Measurements from ENCODE around the gene DAGLA.
"Not testable (repeated sequence)": the region's sequence is repeated elsewhere in the genome, so short reads cannot be mapped to it uniquely, and the experiment has no call there.

DAGLA gene

GRCh38 chr11:61679893-61680621 is at the start of gene DAGLA:
TSS of gene DAGLA (plus strand) at chr11:61680391. CDS start at chr11:61720156, 39,765 bp downstream.
- DNase-seq (ENCODE audit: low read depth in 2 of 2): peak; percentile 15 to 24

DNA sequence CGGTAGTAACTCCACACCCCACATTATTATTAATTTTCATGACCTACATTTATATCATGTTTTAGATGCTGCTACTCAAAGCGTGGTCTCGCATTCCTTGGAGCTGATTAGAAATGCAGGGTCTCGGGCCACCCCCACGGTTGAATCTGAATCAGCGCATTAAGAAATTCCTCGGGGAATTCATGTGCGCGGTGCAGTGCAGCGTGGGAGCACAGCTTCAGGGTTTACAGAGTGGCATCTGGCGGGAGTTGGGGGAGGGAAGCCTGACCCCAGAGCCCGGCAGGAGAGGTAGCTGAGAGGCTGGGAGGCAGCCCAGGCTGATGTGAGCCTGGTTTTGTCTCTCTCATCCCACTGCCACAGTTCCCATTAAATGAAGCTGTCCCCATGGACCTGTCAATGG is 48.1 kb upstream of the DAGLA start:
- no peak for DNase-seq (ENCODE audit: low read depth in 2 of 2)

DNA sequence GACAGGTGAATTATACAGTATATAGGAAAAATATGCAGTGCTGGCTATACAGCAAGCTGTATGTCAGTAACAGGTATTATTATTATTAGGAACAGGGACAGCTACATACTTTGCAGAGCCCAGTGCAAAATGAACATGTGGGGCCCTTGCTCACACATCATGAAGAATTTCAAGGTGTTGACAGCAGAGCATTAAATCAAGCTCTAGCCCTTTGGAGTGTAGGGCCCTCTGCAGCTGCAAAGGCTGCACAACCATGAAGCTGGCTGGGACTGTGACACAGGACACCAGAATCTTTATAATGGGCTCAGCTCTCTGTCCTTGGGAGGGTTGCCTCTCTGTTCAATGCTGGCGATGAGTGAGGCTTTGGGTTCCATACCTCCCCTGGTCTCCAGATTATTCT is 44.9 kb upstream of the DAGLA start:
- DNase-seq (ENCODE audit: low read depth in 2 of 2): no peak

DNA sequence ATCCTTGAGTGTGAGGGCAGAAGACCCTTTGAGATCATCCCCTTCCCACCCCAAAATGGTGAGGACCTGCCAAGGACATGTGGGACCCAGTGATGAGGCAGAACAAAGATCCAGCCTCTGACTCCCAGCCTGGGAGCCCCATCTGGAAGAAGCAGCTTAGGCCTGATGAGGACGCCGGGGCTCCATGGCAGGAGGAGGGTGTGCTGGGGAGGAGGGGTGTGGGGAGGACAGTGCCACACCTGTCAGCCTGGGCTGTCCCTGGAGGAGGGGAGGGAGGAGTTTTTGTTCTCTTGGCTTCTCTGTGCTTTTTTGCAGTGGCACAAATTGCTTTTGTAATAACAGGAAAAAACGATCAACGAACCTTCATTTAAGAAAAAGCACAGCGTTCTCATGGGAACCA is 44.4 kb upstream of the DAGLA start:
- DNase-seq (ENCODE audit: low read depth in 2 of 2): no peak

DNA sequence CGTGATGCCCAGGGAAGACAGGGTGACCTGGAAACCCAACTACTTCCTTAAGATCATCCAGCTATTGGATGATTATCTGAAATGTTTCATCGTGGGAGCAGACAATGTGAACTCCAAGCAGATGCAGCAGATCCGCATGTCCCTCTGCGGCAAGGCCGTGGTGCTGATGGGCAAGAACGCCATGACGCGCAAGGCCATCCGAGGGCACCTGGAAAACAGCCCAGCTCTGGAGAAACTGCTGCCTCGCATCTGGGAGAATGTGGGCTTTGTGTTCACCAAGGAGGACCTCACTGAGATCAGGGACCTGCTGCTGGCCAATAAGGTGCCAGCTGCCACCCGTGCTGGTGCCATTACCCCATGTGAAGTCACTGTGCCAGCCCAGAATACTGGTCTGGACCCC is 43.5 kb upstream of the DAGLA start:
- no peak for DNase-seq (ENCODE audit: low read depth in 2 of 2)

- no peak for DNase-seq (ENCODE audit: low read depth in 2 of 2)
Measured at GRCh38 chr11:61637277-61637676, 42.9 kb upstream of the DAGLA start.

DNA sequence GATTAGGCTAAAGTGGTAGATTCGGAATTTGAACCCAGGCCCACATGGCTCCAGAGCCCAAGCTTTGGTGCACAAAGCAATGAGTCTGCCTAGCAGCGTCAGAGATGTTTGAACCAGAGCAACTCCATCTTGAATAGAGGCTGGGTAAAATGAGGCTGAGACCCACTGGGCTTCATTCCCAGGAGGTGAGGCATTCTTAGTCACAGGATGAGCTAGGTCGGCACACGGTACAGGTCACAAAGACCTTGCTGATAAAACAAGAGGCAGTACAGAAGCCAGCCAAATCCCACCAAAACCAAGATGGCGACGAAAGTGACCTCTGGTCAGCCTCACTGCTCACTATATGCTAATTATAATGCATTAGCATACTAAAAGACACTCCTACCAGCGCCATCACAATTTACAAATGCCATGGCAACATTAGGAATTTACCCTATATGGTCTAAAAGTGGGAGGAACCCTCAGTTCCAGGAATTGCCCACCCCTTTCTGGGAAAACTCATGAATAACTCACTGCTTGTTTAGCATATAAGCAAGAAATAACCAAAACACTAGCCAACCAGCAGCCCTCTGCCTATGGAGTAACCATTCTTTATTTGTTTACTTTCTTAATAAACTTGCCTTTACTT is 40.3 kb upstream of the DAGLA start:
- no peak for DNase-seq (ENCODE audit: low read depth in 2 of 2)

DNA sequence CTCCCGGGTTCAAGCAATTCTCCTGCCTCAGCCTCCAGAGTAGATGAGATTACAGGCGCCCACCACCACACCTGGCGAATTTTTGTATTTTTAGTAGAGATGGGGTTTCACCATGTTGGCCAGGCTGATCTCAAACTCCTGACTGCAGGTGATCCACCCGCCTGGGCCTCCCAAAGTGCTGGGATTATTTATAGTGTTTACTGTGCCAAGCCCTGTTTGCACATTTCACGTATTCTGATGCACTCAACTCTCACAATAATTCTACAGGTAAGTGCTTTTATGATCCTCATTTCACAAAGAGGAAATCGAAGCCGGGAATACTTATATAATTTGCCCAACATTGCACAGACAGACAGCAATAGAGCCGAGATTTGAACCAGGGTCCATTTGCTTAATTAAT is 38.0 kb upstream of the DAGLA start:
- DNase-seq (ENCODE audit: low read depth in 2 of 2): no peak

DNA sequence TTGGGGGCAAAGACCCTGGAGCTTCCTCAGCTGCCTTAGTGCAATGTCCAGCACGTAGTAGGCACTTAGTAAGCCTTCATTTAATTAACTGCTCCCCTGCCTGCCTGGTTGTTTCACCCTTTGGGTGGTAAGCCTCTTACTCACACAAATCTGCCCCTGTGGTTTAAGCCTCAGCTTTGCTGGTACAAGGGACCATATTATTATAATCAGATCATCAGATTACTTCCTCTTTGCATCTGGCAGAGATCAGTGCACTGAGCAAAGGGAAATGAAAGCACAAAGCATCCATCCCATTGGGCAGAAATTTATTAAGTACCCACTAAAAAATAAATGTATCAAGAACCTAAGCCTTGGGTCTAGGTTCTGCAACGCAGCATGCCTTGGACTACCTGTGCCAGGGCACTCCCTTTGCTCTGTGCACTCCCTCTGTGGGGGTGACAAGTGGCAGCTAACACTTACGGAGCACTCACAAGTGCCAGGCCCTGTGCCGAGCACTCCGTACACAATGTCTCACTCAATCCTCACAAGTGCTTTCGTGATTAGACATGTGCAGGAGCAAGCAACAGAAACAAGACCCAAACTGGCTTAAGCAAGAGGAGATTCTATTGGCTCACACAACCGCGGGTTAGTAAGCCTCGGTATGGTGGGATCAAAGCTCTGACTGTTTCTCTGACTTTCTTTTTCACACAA is 34.9 kb upstream of the DAGLA start:
- DNase-seq (ENCODE audit: low read depth in 2 of 2): no peak

- no peak for DNase-seq (ENCODE audit: low read depth in 2 of 2)
Measured at GRCh38 chr11:61647529-61647928, 32.7 kb upstream of the DAGLA start.

- DNase-seq (ENCODE audit: low read depth in 2 of 2): no peak
Measured at GRCh38 chr11:61650781-61651571, 29.2 kb upstream of the DAGLA start.

GRCh38 chr11:61652135-61652534 is 28.1 kb upstream of the DAGLA start:
- no peak for DNase-seq (ENCODE audit: low read depth in 2 of 2)

GRCh38 chr11:61654397-61654829 is 25.8 kb upstream of the DAGLA start:
- no peak for DNase-seq (ENCODE audit: low read depth in 2 of 2)

DNA sequence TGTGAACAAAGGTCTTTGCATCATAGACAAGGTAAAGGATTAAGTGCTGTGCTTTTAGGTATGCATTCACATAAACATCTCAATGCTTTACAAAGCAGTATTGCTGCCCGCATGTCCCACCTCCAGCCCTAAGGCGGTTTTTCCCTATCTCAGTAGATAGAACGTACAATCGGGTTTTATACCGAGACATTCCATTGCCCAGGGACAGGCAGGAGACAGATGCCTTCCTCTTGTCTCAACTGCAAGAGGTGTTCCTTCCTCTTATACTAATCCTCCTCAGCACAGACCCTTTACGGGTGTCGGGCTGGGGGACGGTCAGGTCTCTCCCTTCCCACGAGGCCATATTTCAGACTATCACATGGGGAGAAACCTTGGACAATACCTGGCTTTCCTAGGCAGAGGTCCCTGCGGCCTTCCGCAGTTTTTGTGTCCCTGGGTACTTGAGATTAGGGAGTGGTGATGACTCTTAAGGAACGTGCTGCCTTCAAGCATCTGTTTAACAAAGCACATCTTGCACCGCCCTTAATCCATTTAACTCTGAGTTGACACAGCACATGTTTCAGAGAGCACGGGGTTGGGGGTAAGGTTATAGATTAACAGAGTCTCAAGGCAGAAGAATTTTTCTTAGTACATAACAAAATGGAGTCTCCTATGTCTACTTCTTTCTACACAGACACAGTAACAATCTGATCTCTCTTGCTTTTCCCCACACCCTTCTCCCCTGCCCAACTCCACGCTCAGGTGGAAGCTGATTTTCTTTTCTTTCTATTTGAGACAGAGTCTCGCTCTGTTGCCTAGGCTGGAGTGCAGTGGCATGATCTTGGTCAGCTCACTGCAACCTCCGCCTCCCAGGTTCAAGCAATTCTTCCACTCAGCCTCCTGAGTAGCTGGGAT is 24.7 kb upstream of the DAGLA start:
- not testable (repeated sequence) for DNase-seq (ENCODE audit: low read depth in 2 of 2)

DNA sequence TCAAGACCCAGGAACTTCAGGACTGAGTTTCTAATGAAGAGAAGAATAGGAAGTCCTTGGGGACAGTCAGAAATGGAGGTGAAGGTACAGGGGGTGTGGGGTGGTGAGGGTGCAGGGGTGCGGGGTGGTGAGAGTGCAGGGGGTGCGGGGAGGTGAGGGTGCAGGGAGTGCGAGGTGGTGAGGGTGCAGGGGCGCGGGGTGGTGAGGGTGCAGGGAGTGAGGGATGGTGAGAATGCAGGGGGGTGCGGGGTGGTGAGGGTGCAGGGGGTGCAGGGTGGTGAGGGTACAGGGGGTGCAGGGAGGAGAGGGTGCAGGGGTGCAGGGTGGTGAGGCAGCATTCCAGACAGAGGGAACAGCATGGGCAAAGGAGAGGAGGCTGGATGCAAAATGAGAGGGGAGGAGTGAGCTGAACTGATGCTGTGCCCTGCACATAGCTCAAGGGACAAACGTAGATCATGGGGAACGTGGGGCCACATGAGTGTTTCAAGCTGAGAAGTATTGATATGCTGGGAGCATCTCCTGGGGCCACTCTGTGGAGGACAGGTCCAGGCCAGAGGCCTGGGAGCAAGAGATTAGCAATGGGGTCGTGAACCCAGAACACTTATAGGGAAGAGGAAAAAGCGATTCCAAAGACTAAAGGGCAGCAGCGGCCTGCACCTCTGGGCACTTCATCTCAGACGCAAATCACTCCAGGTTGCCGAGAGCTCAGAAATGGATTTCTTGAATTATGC is 23.7 kb upstream of the DAGLA start:
- DNase-seq (ENCODE audit: low read depth in 2 of 2): no peak

DNA sequence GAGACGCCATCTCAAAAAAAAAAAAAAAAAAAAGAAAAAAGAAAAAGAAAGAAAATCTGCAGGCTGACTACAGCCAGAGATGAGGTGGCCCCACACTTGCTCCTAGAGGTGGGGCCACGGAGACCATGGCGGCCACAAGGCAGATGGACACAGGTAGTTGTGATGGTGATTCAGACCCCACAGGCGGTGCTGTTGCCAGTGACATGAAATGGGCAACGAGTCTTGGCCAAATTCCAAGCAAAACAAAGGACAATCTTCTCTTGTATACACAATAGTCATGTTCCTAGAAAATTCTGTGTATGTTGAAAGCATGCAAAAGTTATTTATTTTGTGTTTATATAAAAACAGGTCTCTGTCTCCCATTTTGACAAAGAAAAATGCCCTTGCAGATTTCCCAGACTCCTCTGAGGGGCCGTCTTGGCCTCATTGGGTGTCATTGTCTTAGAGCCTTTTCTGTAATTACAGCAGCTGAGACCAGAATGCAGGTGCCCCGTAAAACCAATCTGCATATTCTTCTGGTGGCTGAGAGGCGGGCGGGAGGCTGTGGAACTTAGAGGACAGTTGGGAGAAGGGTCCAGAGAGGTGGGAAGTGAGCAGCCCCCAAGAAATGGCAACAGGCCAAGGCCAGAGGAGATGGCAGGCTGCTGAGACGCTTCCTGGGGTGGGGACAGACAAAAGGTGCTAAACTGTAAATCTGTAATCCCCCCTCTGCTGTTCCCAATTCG is 22.5 kb upstream of the DAGLA start:
- no peak for DNase-seq (ENCODE audit: low read depth in 2 of 2)

DNA sequence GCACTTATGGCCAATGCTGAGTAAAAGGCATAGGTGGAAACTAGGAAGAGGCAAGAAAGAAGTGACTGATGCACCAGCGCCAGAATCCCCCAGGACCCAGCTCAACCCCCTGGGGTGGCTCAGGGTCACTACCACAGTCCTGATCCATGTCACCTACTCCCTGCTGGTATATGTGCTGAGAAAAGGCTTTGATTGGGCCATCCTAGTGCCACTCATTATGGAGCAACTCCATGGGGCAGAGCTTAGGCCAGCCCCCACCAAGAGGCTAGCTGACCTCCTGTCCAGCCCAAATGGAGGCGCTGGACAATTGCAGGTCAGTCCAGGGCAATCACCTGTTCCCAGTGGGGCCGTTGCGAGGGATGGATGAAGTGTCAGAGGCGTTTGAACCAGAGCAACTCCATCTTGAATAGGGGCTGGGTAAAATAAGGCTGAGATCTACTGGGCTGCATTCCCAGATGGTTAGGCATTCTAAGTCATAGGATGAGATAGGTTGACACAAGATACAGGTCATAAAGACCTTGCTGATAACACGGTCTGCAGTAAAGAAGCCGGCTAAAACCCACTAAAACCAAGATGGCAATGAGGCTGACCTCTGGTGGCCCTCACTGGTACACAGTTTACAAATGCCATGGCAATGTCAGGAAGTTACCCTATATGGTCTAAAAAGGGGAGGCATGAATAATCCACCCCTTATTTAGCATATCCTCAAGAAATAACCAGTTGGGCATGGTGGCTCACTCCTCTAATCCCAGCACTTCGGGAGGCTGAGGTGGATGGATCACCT is 20.6 kb upstream of the DAGLA start:
- no peak for DNase-seq (ENCODE audit: low read depth in 2 of 2)

DNA sequence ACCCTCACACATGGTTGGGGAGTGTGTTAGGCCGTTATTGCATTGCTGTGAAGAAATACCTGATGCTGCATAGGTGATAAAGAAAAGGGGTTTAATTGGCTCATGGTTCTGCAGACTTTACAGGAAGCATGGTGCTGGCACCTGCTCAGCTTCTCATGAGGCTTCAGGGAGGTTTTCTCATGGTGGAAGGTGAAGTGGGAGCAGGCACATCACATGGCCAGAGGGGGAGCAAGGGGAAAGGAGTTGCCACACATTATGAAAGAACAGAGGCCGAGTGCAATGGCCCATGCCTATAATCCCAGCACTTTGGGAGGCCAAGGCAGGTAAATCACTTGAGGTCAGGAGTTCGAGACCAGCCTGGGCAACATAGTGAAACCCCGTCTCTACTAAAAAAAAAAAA is 19.2 kb upstream of the DAGLA start:
- not testable (repeated sequence) for DNase-seq (ENCODE audit: low read depth in 2 of 2)

Data from fibroblast of skin of left biceps (primary cell).